Mesenchymal stem cell (in vitro differentiated cells and primary cell): ENCODE results near the gene OR6C65.
"Not testable (repeated sequence)": the region's sequence is repeated elsewhere in the genome, so short reads cannot be mapped to it uniquely, and the experiment has no call there.

Experiments used
- DNase-seq: peaks from one replicate; pipeline ENCODE4 v3.0.0-alpha.2; 2013
- H2AFZ ChIP-seq: one replicate; pipeline ENCODE4 v1.6.1; 2013; ENCODE audit warnings: low read depth, mild to moderate bottlenecking, control low read depth, inconsistent platforms, low read length, moderate library complexity
- H2AK5ac ChIP-seq: 2 replicates; pipeline ENCODE4 v1.6.1; 2013; ENCODE audit warnings: low read length, moderate library complexity, mild to moderate bottlenecking, inconsistent platforms; ENCODE audit not compliant: severe bottlenecking
- H2BK120ac ChIP-seq: one replicate; pipeline ENCODE4 v1.6.1; 2013; ENCODE audit warnings: low read depth, mild to moderate bottlenecking, inconsistent platforms, low read length, moderate library complexity
- H2BK12ac ChIP-seq, 2 experiments: one replicate each; pipeline ENCODE4 v1.6.1; 2013; ENCODE audit warnings: inconsistent platforms in 2 of 2, low read length in 2 of 2, mild to moderate bottlenecking in 2 of 2, moderate library complexity in 2 of 2, control low read depth in 1 of 2
- H2BK15ac ChIP-seq: one replicate; pipeline ENCODE4 v1.6.1; 2013; ENCODE audit warnings: mild to moderate bottlenecking, low read depth, inconsistent platforms; ENCODE audit not compliant: poor library complexity, severe bottlenecking
- H2BK5ac ChIP-seq: 2 replicates; pipeline ENCODE4 v1.6.1; 2013; ENCODE audit warnings: low read depth, mild to moderate bottlenecking, low read length, control low read depth, inconsistent platforms; ENCODE audit not compliant: poor library complexity, severe bottlenecking
- H3K14ac ChIP-seq, 2 experiments: one replicate each; pipeline ENCODE4 v1.6.1; 2013; ENCODE audit warnings: inconsistent platforms in 2 of 2, low read length in 2 of 2, control low read depth in 1 of 2, mild to moderate bottlenecking in 1 of 2, moderate library complexity in 1 of 2
- H3K18ac ChIP-seq, 2 experiments: one replicate each; pipeline ENCODE4 v1.6.1; 2013; ENCODE audit warnings: inconsistent platforms in 2 of 2, low read length in 2 of 2, control low read depth in 1 of 2, low read depth in 1 of 2, mild to moderate bottlenecking in 1 of 2
- H3K23ac ChIP-seq, 2 experiments: one replicate each; pipeline ENCODE4 v1.6.1; 2013; ENCODE audit warnings: inconsistent platforms in 2 of 2, low read length in 2 of 2, mild to moderate bottlenecking in 2 of 2, moderate library complexity in 2 of 2, control low read depth in 1 of 2
- H3K27ac ChIP-seq: 2 replicates; pipeline ENCODE4 v1.5.1; 2013; ENCODE audit warnings: mild to moderate bottlenecking, moderate library complexity, low read length, control low read depth, inconsistent platforms; ENCODE audit not compliant: poor library complexity, severe bottlenecking
- H3K27me3 ChIP-seq, 2 experiments: 2 replicates each; pipeline versions ENCODE4 v1.6.1 to v1.7.0; 2013; ENCODE audit warnings: low read length in 2 of 2, mild to moderate bottlenecking in 2 of 2, moderate library complexity in 2 of 2, control low read depth in 1 of 2, inconsistent platforms in 1 of 2; ENCODE audit not compliant: control insufficient read depth in 1 of 2, insufficient read depth in 1 of 2
- H3K36me3 ChIP-seq, 2 experiments: 2 replicates each; pipeline versions ENCODE4 v1.6.1 to v1.7.0; 2013; ENCODE audit warnings: low read length in 2 of 2, control low read depth in 1 of 2, inconsistent platforms in 1 of 2, low read depth in 1 of 2, mild to moderate bottlenecking in 1 of 2; ENCODE audit not compliant: insufficient read depth in 2 of 2, control insufficient read depth in 1 of 2
- H3K4ac ChIP-seq, 2 experiments: one replicate each; pipeline ENCODE4 v1.6.1; 2013; ENCODE audit warnings: inconsistent platforms in 2 of 2, low read length in 2 of 2, mild to moderate bottlenecking in 2 of 2, moderate library complexity in 2 of 2, control low read depth in 1 of 2, low read depth in 1 of 2
- H3K4me1 ChIP-seq: 2 replicates; pipeline ENCODE4 v1.6.1; 2013; ENCODE audit warnings: low read depth, low read length, control low read depth; ENCODE audit not compliant: control insufficient read depth, insufficient read depth
- H3K4me2 ChIP-seq: 2 replicates; pipeline ENCODE4 v1.6.1; 2013; ENCODE audit warnings: low read length, mild to moderate bottlenecking, inconsistent platforms; ENCODE audit not compliant: poor library complexity, severe bottlenecking
- H3K4me3 ChIP-seq, 2 experiments: 2 replicates each; pipeline versions ENCODE4 v1.5.1 to v1.7.0; 2013; ENCODE audit warnings: low read length in 2 of 2, mild to moderate bottlenecking in 2 of 2, control low read depth in 1 of 2, low read depth in 1 of 2; ENCODE audit not compliant: insufficient read depth in 1 of 2
- H3K79me1 ChIP-seq: replicated peaks from 2 replicates; pipeline ENCODE4 v1.6.1; 2013; ENCODE audit warnings: mild to moderate bottlenecking, control low read depth, low read length, inconsistent platforms; ENCODE audit not compliant: poor library complexity, severe bottlenecking
- H3K9ac ChIP-seq: 2 replicates; pipeline ENCODE4 v1.7.0; 2013; ENCODE audit warnings: mild to moderate bottlenecking, low read length, moderate library complexity
- H3K9me3 ChIP-seq: 2 replicates; pipeline ENCODE4 v1.7.0; 2013; ENCODE audit warnings: mild to moderate bottlenecking, low read length; ENCODE audit not compliant: control insufficient read depth
- H4K8ac ChIP-seq: one replicate; pipeline ENCODE4 v1.6.1; 2013; ENCODE audit warnings: inconsistent platforms, mild to moderate bottlenecking, low read length, moderate library complexity
- H4K91ac ChIP-seq: one replicate; pipeline ENCODE4 v1.6.1; 2013; ENCODE audit warnings: mild to moderate bottlenecking, low read length, inconsistent platforms
- WGBS: methylation state at CpG from one replicate; pipeline ENCODE4 v1.1.7; 2013; ENCODE audit warnings: mixed read lengths; 5-methylcytosine and 5-hydroxymethylcytosine counted together

The OR6C65 gene

GRCh38 chr12:55425954-55426353 is 25.6 kb downstream of the OR6C65 start, which contains the start of gene OR6C76:
TSS of gene OR6C76 (plus strand) at chr12:55426254. CDS start at chr12:55426254, 0 bp downstream.
- no peak within 1 kb of the TSS for H2BK12ac ChIP-seq
- H3K27me3 ChIP-seq: no peaks in the 10 kb centered on the region
- H2AFZ ChIP-seq: no peak within 1 kb of the TSS
- no peaks in the 10 kb centered on the region for H3K4me1 ChIP-seq
- H3K9me3 ChIP-seq: no peaks in the 10 kb centered on the region
- H3K4ac ChIP-seq: no peak within 1 kb of the TSS
- 94% methylated on average over 4 of the region's 4 CpGs for WGBS
- no peak within 1 kb of the TSS for H2BK5ac ChIP-seq
- no peak within 1 kb of the TSS for H3K23ac ChIP-seq
- H3K14ac ChIP-seq: no peak within 1 kb of the TSS
- no peak within 1 kb of the TSS for H2BK15ac ChIP-seq
- no peak within 1 kb of the TSS for H4K8ac ChIP-seq
- no peak within 1 kb of the TSS for H3K27ac ChIP-seq
- H3K18ac ChIP-seq: no peak within 1 kb of the TSS
- H3K36me3 ChIP-seq: no peaks in the 10 kb centered on the region
- no peak within 1 kb of the TSS for H3K9ac ChIP-seq
- H3K79me1 ChIP-seq: no peaks in the 10 kb centered on the region
- DNase-seq: no peak
- H2AK5ac ChIP-seq: no peak within 1 kb of the TSS
- no peak within 1 kb of the TSS for H2BK120ac ChIP-seq
- no peak within 1 kb of the TSS for H3K4me2 ChIP-seq
- no peak within 1 kb of the TSS for H3K4me3 ChIP-seq
- no peak within 1 kb of the TSS for H4K91ac ChIP-seq

DNA sequence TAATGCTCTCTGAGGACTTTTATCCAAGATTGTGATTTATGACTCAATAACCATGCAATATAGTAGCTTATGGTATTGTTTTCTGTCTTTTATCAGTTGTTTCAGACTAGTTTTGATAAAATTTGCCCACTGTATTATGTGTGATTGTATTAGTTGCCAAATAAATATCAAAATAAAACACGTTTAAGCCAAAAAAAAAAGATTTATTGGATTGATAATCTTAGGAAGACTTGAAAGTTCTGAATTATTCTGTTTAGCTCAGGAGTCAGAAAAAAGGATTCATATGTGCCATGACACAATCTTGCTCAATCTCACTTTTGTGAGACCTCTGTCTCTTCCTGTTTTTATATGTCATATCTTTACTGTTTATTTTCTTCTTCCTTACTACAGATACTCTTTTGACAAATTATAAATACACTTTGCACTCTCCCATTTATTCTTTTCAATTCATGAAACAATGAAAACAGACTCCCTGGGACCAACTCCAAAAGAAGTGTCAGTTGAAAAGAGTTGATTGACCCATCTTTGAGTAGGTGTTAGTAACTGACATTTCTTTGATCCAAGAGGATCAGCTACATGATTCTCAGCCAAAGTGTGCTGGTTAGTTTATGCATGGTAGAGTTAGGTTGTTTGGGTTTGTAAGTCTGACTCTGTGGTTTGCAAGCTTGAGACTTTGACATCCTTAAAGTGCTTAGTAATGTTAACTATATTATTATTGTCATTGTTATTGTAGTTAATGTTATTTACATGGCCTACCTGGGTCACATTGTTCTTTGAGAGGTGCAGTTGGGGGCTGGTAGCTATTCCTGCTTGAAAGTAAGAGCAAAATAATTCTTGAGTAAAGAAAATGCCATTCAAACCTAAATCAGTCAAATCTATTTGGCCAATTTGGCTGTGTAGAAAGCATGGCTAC is 28.3 kb downstream of the OR6C65 start:
- Histone ChIP-seq H4K8ac (no peak overlapping the region), H3K4me2 (no peak overlapping the region), H3K14ac (no peak overlapping the region), H3K36me3 (no peaks in the 10 kb centered on the region), H3K4ac (no peak overlapping the region), H3K27ac (no peak overlapping the region), H2BK5ac (no peak overlapping the region), H2AFZ (no peak overlapping the region), H3K4me3 (no peak overlapping the region), H3K9me3 (no peaks in the 10 kb centered on the region), H2AK5ac (no peak overlapping the region), H2BK12ac (no peak overlapping the region), H3K79me1 (no peaks in the 10 kb centered on the region), H3K4me1 (no peaks in the 10 kb centered on the region), H3K18ac (no peak overlapping the region), H4K91ac (no peak overlapping the region), H3K27me3 (no peaks in the 10 kb centered on the region), H3K9ac (no peak overlapping the region), H2BK15ac (no peak overlapping the region), H3K23ac (no peak overlapping the region), H2BK120ac (no peak overlapping the region)
- WGBS: no CpG with 5 or more reads among the region's 1 CpG
- DNase-seq: no peak

GRCh38 chr12:55441233-55441632 is 40.9 kb downstream of the OR6C65 start:
- H3K23ac ChIP-seq, H3K9ac ChIP-seq, H3K4me1 ChIP-seq, H2BK15ac ChIP-seq, H3K4me2 ChIP-seq, DNase-seq, H3K18ac ChIP-seq, H2AFZ ChIP-seq, H3K27ac ChIP-seq, H2BK12ac ChIP-seq, H3K4ac ChIP-seq, H3K79me1 ChIP-seq, H4K91ac ChIP-seq, H2AK5ac ChIP-seq, H2BK5ac ChIP-seq, H3K4me3 ChIP-seq, H2BK120ac ChIP-seq, H3K14ac ChIP-seq, H4K8ac ChIP-seq, H3K9me3 ChIP-seq, H3K36me3 ChIP-seq, H3K27me3 ChIP-seq: not testable (repeated sequence)
- WGBS: 76% methylated on average over 5 of the region's 5 CpGs

GRCh38 chr12:55443776-55444175 is 43.4 kb downstream of the OR6C65 start, which contains the start of gene OR6C2:
TSS of gene OR6C2 (plus strand) at chr12:55444076. CDS start at chr12:55452214, 8,138 bp downstream.
- Histone ChIP-seq H2BK120ac (no peak within 1 kb of the TSS), H3K4me3 (no peak within 1 kb of the TSS), H2BK5ac (no peak within 1 kb of the TSS), H2AK5ac (no peak within 1 kb of the TSS), H3K18ac (no peak within 1 kb of the TSS), H3K23ac (no peak within 1 kb of the TSS), H3K9me3 (no peaks in the 10 kb centered on the region), H3K79me1 (no peaks in the 10 kb centered on the region), H2BK12ac (no peak within 1 kb of the TSS), H3K4ac (no peak within 1 kb of the TSS), H3K14ac (no peak within 1 kb of the TSS), H2AFZ (no peak within 1 kb of the TSS), H3K9ac (no peak within 1 kb of the TSS), H3K36me3 (no peaks in the 10 kb centered on the region), H3K27ac (no peak within 1 kb of the TSS), H3K27me3 (no peaks in the 10 kb centered on the region), H4K91ac (no peak within 1 kb of the TSS), H3K4me2 (no peak within 1 kb of the TSS), H3K4me1 (no peaks in the 10 kb centered on the region), H4K8ac (no peak within 1 kb of the TSS), H2BK15ac (no peak within 1 kb of the TSS)
- WGBS: no CpG with 5 or more reads among the region's 2 CpGs
- DNase-seq: no peak
